Measurements from ENCODE around the gene LRRFIP2.

- TF ChIP-seq CTCF (IDR thresholded peaks at IDR 0.05) (no peak), POLR2A (IDR thresholded peaks at IDR 0.05) (no peak)
Measured at GRCh38 chr3:37092484-37092883, 81.9 kb downstream of the LRRFIP2 start.

All from ovary (tissue), 3 donors.